HG02571 (cell line): ENCODE measurements around the gene CRYZL1.

Source experiments
- ATAC-seq: cut with Tn5 transposase; IDR thresholded peaks from one replicate; pipeline ENCODE4 v1.9.1; 2021; ENCODE audit warnings: mild to moderate bottlenecking, moderate library complexity; ENCODE audit not compliant: unreplicated experiment

Gene CRYZL1

GRCh38 chr21:33566514-33566913 is 75.0 kb downstream of the CRYZL1 start:
- no peak for ATAC-seq

GRCh38 chr21:33562389-33562788 is 79.2 kb downstream of the CRYZL1 start:
- ATAC-seq, result no peak

GRCh38 chr21:33561373-33561772 is 80.2 kb downstream of the CRYZL1 start:
- ATAC-seq, result no peak

GRCh38 chr21:33560965-33561364 is 80.6 kb downstream of the CRYZL1 start:
- no peak for ATAC-seq

- ATAC-seq, result no peak
These were observed 81.7 kb downstream of the CRYZL1 start for GRCh38 chr21:33559813-33560212.

- ATAC-seq, result no peak
These were observed 82.6 kb downstream of the CRYZL1 start for GRCh38 chr21:33558777-33559421.

- no peak for ATAC-seq
These were observed 84.1 kb downstream of the CRYZL1 start for GRCh38 chr21:33557447-33557846.

- no peak for ATAC-seq
These were observed 86.6 kb downstream of the CRYZL1 start for GRCh38 chr21:33554982-33555344.

GRCh38 chr21:33554236-33554981 is 87.1 kb downstream of the CRYZL1 start:
- no peak for ATAC-seq

- no peak for ATAC-seq
These were observed 88.4 kb downstream of the CRYZL1 start for GRCh38 chr21:33552999-33553598.

GRCh38 chr21:33552093-33552998 is 89.2 kb downstream of the CRYZL1 start:
- no peak for ATAC-seq

DNA sequence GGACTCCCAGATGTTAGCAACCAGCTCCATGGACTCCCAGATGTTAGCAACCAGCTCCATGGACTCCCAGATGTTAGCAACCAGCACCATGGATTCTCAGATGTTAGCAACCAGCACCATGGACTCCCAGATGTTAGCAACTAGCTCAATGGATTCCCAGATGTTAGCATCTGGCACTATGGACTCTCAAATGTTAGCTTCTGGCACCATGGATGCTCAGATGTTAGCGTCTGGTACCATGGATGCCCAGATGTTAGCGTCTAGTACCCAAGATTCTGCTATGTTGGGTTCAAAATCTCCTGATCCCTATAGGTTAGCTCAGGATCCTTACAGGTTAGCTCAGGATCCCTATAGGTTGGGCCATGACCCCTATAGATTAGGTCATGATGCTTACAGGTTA is 89.9 kb downstream of the CRYZL1 start:
- no peak for ATAC-seq

- ATAC-seq, result no peak
These were observed 90.5 kb downstream of the CRYZL1 start for GRCh38 chr21:33550772-33551660.

DNA sequence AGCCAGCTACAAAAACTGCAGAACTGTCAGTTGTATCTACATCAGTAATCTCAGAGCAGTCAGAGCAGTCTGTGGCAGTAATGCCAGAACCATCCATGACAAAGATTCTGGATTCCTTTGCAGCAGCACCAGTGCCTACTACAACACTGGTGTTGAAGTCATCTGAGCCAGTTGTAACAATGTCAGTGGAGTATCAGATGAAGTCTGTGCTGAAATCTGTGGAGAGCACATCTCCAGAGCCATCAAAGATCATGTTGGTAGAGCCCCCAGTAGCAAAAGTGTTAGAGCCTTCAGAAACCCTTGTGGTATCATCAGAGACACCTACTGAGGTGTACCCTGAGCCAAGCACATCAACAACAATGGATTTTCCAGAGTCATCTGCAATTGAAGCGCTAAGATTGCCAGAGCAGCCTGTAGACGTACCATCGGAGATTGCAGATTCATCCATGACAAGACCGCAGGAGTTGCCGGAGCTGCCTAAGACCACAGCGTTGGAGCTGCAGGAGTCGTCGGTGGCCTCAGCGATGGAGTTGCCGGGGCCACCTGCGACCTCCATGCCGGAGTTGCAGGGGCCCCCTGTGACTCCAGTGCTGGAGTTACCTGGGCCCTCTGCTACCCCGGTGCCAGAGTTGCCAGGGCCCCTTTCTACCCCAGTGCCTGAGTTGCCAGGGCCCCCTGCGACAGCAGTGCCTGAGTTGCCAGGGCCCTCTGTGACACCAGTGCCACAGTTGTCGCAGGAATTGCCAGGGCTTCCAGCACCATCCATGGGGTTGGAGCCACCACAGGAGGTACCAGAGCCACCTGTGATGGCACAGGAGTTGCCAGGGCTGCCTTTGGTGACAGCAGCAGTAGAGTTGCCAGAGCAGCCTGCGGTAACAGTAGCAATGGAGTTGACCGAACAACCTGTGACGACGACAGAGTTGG is 91.4 kb downstream of the CRYZL1 start:
- ATAC-seq, result no peak

- no peak for ATAC-seq
These were observed 95.5 kb downstream of the CRYZL1 start for GRCh38 chr21:33546086-33546485.

- no peak for ATAC-seq
These were observed 96.9 kb downstream of the CRYZL1 start for GRCh38 chr21:33544451-33545195.

DNA sequence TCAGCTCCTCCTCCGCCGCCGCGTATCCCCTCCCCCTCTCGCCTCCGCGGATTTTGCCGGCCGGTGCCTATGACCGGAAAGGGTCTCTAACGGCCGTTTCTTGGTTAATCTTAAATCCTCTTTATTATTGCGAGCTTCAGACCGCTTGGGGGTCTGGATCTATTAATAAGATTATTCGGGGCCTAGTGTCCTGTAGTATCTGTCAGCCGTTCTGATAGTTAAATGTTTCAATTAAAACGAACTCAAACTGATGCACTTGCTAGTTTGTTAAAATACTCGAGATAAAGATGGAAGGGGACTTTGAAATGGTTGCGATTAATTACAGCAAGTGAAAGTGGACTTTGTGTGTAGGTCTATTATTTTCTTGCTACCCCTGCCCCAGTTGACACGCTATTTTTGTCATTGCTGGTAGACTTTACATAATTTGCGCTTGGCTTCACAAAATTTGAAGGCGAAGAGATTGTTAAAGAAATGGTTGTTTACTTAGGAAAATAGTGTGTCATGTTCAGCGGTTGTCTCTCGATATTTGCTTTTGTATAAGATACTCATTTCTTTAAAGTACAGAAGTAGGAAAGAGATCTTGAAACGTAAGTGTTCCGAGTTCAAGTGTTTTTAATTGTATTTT is 97.9 kb downstream of the CRYZL1 start:
- ATAC-seq, result no peak
